Measurements from ENCODE around the gene PFDN6.
"Not testable (repeated sequence)": the region's sequence is repeated elsewhere in the genome, so short reads cannot be mapped to it uniquely, and the experiment has no call there.

Gene PFDN6

DNA sequence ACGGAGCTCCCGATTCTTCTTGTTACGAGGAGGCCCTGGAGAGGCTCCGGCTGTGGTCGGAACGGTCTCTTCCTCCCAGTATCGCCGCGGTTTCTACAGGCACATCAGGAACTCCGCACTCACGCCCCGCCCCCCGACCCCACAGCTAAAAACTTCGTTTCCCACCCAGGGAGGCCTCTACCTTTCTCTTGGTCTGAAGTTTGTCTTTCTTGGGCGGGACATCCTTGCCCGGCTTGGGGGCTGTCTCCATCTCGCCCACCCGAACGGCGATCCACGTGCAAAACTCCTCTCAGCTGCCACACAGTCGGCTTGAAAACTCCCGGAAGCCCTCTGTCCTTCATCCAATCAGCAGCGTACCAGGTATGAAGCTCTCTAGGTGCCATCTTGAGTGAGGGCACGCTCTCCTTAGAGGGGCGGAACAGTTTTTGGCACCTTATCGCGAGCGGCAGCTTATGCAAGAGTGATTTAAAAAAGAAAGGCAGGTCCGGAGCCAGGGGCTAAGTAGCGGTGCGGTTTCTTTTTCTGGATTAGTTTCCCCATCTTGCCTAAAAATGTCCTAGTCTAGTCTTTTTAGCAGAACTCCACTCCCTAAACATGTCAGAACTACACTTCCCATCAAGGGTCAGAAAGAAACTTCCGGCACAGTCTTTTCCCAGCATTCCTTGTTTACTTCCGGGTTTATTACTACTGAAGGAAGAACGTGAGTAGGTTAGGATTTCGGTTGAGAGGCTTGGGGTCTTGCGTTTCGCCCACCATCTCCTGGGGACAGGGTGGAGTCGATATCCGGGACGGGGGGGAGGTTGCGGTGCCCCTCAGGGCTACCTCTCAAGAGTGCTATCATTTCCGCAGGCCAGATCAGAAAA is at the start of gene PFDN6, which contains the start of gene WDR46:
Gene PFDN6 (plus strand): TSS at position 681 of the 863 bp plus-strand sequence. CDS start 256 bp downstream, outside the sequence.
Gene WDR46 (minus strand): TSS at position 319 of the 863 bp plus-strand sequence. CDS start 69 bp downstream, at position 250.
- peak; percentile 83 for DNase-seq (ENCODE audit: low spot score)

DNA sequence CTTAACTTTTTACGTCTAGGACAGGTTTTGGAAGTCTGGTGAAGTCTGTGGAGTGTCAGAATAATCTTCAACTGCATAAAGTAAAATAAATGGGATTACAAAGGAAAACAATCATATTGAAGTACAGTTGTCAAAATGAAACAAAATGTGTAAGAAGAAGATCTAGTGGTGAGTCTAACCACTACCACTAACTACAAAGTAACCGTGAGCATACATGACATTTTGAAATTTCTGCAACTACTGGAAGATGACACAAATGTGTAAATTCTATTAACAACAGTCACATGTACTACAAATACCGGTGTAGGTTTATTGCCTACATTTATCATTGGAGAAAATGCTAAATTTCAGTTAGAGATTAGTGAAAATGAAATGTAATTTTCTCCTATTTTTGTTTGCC is 47.4 kb upstream of the PFDN6 start:
- DNase-seq (ENCODE audit: low spot score): no peak

DNA sequence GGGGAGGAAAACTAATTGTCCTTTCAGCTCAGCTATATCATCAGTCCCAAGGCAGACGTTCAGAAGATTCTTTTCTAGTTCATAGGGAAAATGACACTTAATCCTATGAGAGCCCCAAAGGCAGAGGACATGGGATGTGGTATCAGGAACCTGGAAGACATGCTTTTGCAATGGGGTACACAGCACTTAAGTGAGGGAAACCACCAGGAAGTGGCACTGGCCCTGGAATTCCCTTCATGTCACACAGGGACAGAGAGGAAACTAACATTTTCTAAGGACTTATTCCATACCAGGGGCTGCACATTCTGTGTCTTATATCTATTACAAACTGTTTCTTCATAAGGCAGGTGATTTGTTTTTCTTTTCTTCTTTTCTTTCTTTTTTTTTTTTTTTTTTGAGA is 45.9 kb upstream of the PFDN6 start:
- DNase-seq (ENCODE audit: low spot score): no peak

DNA sequence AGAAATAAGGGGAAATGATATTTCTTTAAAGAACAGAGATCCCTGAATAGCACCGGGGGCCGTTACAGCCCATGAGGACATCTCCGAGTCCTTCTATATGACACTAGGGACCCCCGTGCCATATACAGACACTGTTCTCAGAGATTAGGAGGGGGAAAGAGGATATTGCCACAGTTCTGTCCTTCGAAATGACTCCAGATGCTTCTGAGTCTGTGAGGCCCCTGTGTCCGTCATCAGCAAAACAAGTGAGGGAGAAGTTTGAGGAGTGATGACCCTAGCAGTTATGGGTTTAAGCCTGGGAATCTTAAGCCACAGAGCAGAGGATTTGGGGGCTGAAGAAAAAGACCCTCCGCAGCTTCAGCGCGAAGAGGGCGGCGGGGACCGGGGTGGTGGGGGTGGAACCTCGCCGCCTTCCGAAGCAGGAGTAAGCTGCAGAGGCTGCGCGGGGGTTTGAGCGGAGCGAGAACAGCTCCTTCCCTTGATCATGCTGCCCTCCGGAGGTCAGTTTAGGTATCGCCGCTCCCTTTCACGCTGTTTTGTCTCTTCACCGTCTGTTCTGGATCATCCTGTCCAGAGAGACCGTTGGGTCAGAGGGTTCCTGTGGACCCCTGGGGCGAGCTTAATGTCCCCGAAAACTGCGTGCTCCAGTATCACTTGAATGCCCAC is 41.3 kb upstream of the PFDN6 start:
- peak; percentile 91 for DNase-seq (ENCODE audit: low spot score)

DNA sequence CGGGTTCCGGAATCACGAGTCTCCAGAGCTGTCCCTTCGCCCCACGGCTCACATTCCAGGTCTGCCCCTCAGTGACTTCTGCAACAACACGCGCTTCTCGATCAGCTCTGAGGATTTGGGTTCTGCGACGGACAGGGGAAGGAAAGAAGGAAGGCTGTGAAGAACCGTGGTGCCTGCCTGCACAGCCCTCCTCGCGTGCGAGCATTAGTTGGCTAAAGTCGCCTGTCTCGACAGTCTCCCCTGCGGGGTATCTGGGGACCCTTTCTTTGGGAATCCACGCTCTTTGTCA is 40.8 kb upstream of the PFDN6 start:
- DNase-seq (ENCODE audit: low spot score): no peak

DNA sequence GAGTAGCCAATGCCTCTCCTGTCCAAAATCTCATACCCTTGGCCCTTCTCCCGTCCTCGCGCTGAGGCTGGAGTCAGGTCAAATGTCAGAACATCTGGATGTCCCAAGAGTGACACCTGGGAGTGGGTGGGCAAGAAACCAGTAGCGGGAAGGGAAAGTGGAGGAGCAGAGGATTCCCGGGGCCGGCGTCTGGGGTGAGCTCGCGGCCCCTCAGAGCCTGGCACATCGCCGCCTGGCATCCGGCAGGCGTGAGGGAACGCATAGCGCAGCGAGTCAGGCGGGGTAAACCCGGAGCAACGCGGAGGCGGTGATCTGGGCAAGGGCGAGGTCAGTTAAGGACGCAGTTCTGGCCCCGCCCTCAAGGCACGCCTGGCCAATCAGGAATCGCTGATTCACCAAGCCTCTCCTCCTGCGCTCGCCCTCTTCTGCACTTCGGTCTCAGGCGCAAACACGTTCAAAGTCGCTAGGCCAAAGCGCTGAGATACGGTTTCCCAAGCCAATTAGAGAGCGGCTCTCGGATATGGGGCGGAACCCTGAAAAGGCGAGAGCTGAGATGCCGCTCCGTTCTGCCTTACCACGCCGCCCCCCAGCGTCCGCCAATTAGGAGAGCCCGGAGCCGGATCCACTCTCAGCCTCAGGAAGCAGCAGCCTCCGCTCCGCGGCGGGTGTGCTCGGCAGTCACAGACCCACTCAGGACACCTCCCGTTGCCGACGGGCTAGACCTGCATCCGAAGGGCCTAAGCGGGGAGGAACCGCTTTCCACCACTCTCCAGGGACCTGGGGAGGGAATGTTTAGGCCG is 40.3 kb upstream of the PFDN6 start:
- DNase-seq (ENCODE audit: low spot score): peak; percentile 94

DNA sequence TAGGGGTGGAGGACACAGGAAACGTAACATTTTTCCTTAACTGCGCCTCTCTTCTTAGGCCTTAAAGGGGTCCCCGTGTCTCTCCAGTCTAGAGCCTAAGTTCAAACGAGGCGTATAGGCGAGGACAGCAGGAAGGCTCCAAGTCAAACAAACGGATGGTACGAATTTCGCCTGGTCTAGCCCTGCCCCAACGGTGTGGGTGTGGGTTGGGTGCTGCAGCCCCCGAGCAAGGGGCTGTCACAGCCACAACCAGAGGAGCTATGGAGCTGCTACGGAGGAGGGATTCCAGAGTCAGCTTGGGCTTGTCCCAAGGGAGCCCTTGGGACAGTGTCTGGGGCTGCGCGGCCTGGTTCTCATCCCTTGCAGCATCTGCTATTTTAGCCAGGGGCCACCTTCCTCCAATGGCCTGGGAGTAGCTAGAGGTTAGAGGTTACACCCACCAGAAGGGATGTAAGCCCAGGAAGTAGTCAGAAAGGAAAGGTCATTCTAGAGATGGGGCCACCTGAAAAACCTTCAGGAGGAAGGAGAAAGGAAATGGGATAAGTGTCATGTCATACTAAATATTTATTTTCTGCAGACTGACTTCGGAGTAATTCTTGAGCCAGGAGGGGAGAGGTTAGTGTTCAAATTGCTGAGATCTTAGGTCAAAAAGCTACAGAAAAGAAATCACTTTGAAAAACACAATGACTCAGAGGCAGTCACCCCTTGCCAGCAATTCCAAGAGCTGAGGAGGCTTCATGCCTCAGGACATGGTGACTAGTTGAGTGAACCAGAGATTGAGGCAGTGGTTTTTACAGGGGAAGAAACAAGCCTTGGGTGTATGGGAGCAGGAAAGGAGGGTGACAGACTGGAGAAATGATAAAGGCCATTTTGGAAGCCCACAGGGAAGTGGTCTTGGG is 39.4 kb upstream of the PFDN6 start:
- DNase-seq (ENCODE audit: low spot score): no peak

DNA sequence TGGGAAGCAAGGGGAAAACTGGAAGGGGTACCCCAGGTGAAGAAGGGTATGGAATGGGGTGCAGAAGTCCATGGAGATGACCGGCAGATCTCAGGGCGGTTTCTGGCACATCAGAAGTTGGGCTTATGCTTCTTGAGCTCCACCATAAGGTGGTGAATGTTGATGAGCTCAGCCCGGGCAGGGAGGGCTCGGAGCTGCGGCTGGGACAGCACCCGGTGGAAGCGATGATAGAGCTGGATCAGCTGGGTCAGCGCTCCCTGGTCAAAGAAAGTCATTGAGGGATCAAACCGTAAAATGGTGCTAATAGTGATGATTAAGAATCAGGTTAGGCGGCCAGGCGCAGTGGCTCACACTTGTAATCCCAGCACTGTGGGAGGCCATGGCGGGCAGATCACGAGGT is 38.7 kb upstream of the PFDN6 start:
- DNase-seq (ENCODE audit: low spot score): no peak

DNA sequence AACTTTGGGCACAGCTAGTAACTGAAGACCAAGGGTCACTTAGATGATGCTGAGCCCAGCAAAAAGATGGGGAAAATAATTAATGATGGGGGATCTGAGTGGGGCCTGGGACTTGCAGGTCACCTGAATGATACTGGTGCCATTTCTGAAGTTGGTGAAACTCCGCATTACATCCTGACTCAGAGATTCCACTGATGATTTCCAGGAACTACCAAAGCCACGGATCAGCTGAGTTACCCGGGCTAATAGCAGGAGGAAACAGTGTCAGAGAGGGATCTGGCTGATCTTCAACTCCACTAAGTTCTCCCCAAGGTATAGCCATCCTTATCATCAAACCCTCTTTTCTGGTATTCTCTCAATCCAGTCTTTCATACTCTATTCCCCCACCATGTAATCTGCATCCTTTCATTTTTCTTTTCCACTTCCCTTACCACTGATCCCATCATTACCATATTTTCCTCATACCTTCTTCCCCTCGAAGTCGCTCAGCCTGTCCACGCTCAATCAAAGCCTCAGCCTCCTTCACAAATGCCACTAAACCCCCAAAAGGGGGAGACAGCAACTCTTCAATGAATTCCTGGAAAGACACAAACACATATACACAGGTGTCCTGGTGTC is 37.9 kb upstream of the PFDN6 start:
- no peak for DNase-seq (ENCODE audit: low spot score)

DNA sequence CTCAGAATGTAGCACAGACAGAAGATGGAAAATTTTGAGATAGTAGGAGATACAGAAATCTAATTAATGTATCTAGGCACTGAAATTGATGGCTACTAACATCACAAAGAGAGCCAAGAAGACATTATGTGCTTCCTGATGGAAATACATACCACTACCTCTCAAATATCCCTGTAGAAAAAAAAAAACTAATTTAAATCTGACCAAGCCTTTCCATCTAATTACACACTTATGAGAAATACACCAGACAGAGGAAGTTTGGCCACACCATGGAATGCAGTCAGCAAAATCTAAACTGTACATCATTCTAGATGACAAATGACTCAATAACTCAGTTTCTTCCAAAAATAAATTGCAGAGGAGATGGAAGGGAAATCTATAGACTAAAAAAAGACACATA is 36.6 kb upstream of the PFDN6 start:
- no peak for DNase-seq (ENCODE audit: low spot score)

DNA sequence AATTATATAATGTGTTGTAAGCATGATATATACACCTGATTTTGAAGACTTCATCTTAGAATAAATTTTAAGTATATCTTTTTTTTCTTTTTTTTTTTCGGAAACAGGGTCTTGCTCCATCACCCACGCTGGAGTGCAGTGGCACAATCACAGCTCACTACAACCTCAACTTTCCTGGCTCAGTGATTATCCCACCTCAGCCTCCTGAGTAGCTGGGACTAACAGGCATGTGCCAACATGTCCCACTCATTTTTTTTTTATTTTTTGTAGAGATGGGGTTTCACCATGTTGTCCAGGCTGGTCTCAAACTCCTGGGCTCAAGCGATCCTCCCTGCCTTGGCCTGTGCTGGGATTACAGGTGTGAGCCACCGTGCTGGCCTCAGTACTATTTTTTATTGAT is 34.8 kb upstream of the PFDN6 start:
- no peak for DNase-seq (ENCODE audit: low spot score)

DNA sequence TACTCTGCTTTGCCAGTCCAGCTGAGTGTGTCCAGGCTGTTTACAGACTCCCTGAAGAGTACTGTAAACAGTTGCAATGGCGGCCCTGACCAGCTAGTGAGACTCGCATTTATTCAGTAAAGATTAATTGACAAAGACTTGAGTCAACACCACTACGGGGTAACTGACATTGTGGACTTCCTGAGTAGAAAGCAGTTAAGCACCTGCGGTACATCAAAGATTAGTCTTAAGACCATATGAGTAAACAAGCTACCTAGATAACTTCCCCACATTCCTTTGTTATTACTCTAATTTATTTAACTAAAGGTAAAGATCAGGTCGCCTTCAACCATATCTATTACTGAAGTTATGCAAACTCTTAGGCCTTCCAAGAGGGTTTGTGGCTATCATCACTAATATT is 30.4 kb upstream of the PFDN6 start:
- DNase-seq (ENCODE audit: low spot score): no peak

DNA sequence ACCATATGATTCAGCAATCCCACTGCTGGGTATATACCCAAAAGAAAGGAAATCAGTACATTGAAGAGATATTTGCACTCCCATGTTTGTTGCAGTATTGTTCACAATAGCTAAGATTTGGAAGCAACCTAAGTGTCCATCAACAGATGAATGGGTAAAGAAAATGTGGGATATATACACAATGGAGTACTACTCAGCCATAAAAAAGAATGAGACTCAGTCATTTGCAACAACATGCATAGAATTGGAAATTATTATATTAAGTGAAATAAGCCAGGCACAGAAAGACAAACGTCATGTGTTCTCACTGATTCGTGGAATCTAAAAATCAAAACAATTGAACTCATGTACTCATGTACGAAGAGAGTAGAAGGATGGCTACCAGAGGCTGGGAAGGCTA is 26.9 kb upstream of the PFDN6 start:
- not testable (repeated sequence) for DNase-seq (ENCODE audit: low spot score)

DNA sequence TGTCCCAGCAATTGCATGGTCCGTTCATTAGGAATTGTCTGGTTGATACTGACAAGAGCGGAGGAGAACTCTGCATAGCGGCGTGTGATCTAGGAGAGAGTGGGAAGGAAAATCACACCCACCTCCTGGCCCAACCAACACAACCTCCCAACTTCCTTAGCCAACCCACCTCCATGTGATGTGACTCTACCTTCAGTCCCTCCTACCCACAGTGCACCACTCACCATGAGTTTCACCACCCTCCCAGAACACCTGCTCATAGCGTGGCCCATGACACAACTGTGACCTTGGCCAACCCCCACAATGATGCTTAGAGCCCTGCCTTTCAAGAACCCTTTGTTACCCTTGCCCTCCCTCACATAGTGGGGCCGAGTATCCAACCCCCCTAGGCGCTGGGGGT is 25.4 kb upstream of the PFDN6 start:
- no peak for DNase-seq (ENCODE audit: low spot score)

DNA sequence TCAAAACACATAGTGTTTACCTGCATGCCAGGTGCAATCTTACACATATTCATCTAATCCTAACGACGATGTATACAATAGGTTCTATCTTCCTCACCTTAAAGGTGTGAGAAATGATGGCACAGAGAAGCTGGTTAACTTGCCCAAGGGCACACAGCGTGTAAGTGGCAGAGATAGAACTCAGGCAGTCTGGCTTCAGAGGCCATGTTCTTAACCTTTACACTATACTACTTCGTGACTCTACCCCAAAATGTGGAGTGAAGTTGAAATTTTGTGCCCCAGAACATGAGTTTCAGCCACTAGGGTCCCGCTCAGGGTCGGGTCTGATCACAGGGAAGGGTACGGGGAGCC is 18.3 kb upstream of the PFDN6 start:
- DNase-seq (ENCODE audit: low spot score): no peak

DNA sequence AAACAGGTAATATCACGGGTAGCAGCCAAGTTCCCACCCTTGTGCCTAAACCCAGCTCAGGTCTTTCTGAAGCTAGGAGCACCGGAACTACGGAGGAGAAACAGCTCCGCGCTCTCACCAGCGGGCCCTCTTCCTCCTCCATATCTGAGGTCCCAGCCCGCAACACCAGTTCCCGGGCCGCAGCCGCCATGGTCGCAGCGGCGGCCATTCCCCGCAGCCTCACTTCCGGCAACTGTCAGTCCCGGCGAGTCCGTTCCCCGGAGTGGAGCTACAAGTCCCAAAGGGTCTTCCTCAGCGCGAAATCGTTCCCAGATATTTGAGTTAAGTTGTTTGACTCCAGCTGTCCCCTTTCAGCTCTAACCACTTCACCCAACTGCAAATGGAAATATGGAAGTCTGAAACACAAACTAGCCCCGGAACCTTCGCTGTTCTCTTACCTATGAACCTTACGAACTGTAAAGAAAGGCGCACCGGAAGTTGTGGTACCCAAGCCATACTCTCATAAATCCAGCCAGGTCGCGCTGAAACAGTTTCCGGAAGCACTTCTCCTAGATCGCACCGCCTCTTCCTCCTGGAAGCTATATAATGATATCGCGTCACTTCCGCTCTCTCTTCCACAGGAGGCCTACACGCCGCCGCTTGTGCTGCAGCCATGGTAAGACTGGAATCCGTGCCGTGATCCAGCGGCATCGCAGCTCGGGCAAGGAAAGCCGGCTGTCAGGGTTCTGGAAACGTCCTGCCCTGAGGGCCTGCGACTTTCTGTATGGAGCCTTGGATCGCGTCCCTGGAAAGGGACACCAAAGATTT is 17.7 kb upstream of the PFDN6 start, which contains the start of the genes RPS18 and VPS52:
Gene RPS18 (plus strand): TSS at position 608 of the 807 bp plus-strand sequence. CDS start 45 bp downstream, at position 653.
Gene VPS52 (minus strand): TSS at position 409 of the 807 bp plus-strand sequence. CDS start 201 bp downstream, at position 208.
- DNase-seq (ENCODE audit: low spot score): peak; percentile 91

DNA sequence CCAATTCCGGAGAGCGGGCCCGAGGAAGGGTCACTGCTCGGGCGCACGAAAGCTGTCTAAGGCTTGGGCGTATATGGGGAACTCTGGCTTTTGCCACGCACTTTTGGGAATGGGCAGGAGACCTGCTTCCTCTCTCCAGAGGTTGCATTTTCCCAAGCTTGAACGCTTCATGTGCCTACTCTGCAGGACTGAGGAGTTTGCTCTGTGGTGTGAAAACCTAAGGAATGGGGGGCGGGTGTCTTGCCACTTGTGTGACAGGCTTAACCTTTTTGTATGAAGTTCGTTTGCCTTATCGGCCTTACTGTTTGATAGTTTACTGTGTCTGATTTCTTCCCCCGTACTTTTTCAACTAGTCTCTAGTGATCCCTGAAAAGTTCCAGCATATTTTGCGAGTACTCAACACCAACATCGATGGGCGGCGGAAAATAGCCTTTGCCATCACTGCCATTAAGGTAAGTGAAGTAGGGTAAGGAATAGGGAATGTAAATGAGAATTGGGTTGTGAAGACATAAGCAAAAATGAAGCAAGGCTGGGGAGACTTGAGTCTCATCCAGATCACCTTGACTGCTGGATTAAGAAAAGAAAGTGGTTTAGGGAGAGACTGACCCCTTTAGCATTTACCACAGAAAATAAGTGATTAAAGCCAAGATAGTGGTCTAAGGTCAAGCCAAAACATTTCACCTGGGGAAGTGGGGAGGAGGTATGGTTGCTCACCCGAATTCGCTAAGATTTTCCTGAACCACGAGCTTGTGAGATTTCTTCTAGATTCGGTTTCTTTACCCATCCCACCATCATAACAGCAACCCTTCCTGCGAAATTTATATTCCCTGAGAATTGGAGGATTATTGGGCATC is 16.9 kb upstream of the PFDN6 start:
- no peak for DNase-seq (ENCODE audit: low spot score)

DNA sequence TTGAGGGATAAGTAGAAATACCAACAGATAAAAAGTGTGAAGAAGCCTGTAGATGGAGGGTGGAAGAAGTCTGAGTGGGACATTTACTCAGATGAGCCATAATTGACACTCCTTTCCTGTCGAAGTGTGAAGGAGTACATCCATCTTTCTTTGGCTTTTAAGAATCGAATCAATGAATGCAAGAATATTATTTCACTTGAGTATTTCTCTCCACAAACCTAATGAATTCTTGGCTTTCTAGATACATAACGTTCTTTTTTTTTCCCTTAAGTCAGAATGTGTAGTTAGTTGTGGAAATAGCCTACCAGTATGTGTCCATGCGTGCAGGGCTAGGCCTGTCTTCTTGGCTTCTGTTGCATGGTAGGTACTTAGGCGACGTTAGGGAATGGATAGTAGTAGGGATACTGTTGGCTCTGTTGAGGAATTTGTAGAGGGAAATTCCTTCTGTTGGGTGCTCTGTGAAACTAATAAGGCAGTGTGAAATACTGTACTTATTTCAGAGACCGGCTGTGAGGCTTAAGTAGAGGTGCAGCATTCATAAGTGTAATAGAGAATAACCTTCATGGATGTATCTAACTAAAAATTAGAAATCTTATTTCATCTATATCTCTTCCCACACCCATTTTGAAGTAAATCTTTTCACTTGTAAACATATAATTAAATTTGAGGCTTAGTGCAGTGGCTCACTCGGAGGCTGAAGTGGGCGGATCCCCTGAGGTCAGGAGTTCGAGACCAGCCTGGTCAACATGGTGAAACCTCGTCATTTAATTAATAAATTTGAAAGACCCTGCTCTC is 16.1 kb upstream of the PFDN6 start:
- DNase-seq (ENCODE audit: low spot score): no peak

All from ecto neural progenitor cell (in vitro differentiated cells).